Inferior parietal cortex (tissue), 1 donor: ENCODE results near the gene KCNN4.
"Not testable (repeated sequence)": the region's sequence is repeated elsewhere in the genome, so short reads cannot be mapped to it uniquely, and the experiment has no call there.

ENCODE experiments used
- DNase-seq: peaks from one replicate; pipeline ENCODE4 v3.0.0-alpha.2; 2016; ENCODE audit errors: extremely low spot score

KCNN4 gene

DNA sequence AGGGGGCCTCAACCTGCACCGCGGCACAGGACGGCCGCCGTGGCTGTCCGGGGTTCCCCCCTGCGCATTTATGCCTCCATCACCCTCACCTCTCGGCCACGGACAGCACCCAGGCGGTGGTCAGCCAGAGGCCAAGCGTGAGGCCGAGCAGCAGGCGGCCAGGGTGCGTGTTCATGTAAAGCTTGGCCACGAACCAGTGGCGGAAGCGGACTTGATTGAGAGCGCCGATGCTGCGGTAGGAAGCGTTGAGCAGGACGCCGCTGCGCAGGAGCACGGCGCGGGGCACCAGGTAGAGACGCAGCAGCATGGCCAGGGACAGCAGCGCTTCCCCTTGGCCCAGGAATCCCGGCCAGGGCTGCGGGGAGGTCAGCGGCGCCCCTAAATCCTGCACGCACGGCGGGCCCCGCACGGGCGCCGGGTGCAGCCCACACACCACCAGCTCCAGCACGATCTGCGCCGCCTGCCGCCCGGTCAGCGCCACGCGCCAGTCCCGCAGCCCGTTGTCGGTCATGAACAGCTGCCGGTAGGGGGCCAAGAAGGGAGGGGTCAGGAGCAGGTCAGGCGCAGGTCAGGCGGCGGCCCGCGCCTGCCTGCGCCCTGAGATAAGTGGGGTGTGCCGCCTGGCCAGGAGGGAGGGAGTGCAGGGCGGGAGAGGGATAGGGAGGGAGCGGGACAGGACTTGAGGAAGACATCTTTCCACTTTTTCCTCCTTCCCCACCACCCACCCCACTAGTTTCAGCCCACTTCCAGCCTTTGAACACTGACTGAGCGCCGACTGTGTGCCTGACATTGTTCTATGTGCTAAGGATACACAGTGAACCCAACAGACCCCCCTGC, 6.5 kb downstream of the KCNN4 start:
- DNase-seq: no peak

GRCh38 chr19:43773725-43774102, 7.1 kb downstream of the KCNN4 start:
- DNase-seq: no peak

- no peak for DNase-seq
Observed at GRCh38 chr19:43769256-43769655, 11.5 kb downstream of the KCNN4 start.

DNA sequence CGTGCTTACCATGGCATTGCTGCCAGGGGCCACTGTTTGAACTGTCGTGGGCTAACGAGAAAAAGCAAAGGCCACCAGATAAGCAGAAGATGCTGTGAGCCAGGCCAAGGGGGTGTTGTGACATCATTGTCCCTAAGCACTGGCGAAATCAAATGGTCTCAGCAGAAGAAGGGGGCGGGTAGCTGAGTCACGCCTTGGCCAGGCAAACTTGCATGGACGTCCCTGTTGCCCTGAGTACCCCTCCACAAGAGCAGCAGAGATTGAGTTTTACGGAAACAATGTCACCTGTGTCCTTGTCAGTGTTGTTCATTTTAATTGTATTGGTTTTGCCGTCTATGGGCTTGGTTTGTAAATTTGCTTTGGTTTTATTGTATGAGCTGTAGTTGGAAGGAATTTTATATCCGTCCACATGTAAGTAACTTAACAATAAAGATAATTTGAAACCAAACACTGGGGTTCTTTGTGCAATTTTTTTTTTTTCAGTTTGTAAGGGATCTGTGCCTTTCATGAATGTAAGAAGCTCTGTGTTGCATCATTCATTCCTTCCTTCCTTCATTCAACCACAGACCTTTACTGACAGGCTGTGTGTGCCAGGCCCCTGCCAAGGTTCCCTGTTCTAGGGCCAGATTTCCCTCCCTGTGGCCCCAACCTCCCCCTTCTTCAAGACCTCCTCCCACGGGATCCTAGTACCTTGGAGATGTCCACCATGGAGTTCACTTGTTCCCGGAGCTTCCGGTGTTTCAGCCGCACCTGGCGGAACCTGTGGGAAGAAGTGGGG, 12.3 kb downstream of the KCNN4 start:
- DNase-seq: no peak

- DNase-seq: no peak
Observed at GRCh38 chr19:43767818-43768217, 13.0 kb downstream of the KCNN4 start.

GRCh38 chr19:43767316-43767715, 13.5 kb downstream of the KCNN4 start:
- no peak for DNase-seq

DNA sequence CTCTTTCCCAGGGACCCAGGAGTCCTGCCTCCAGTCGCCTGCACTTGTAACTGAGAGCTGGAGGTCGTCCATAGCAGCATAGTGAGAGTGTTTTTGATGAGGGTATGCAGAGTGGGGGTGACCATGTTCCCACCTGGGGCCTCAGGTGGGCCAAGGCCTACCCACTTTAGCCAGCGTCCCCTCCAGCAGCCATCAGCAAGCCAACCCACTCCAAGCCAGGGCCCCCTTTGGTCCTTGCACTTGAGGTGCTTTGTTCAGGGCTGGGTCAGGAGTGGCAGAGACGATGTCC, 14.1 kb downstream of the KCNN4 start:
- DNase-seq: no peak

DNA sequence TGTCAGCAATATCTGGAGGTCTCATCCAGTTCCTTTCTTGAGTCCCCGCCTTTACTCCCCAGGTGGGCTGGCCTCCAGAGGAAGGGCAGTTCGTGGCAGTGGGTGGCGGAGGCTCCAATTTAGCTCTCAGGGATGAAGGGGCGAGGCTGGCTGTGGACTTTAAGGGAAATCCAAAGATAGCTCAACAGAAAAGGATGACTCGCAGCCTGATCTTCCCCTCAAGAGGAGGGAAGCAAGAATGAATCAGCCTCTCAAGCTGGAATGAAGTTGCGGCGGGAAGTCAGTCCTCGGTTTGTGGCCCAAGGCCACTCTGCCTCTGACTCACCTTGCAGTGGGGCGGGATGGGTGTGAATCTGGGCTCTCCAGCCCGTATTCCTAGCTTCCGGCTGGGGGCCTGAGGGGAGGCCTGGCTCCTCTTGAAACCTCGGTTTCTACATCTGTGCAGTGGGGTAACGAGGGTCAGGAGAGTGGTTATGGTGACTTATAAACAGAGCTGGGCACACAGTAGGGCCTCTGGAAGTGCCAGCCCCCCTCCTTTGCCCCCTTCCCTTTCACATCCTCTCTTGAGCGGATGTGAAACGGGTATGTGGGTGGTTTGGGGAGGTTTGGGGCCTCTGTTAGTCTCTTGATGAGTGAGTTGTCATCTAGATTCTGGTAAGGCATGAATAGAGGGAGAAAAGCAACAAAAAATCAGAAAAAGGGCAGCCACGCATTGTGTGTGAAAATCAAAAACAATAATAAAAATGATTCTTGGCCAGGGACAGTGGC, 15.5 kb downstream of the KCNN4 start:
- no peak for DNase-seq

DNA sequence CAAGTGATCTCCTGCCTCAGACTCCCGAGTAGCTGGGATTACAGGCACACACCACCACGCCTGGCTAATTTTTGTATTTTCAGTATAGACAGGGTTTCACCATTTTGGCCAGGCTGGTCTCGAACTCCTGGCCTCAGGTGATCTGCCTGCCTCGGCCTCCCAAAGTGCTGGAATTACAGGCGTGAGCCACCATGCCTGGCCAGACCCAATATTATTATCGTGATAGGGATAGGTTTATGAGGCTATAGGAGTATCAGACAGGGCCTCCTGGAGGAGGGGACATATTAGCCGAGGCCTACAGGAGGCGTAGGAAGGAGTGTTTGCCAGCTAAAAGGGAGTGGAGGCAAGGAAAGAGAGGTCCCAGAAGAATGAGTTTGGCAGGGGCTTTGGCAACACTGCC, 16.1 kb downstream of the KCNN4 start:
- not testable (repeated sequence) for DNase-seq

DNA sequence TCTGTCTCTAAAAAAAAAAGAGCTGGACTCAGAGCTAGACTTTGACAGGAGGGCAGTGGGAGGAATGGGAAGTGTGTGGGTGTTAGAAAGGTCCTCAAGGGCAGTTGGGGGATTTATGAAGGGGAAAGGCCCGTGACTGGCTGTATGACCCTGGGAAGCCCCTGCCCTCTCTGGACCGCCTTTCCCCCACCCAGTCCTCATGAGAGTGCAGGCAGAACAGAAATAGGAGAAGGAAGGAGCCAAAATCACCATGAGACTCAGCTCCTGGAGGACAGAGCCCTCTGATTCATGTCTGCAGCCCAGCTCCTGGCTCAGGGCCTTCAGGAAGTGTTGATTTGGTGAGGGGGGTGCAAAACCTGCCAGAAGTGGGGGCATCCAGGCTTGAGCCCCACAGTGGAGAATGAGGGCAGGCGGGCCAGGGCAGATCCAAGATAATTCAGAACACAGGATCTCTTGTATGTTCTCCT, 17.3 kb downstream of the KCNN4 start:
- DNase-seq: no peak

DNA sequence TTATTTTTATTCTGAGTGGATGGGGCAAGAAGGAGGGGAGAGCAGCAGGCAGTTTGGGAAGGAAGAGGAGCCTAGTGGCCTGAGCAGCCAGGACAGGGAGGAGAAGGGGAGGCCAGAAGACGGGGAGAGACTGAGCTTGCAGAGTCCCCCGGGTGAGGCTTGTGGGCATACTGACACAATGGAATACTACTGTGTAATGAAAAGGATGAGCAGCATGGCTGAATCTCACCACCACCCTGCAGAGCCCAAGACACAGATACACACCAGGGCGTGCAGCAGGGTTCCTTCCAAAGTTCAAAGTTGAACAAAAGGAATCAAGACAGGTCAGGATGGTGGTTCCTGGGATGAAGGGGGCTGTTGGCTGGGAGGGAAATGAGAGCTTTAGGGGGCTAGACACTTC, 18.0 kb downstream of the KCNN4 start:
- DNase-seq: no peak

DNA sequence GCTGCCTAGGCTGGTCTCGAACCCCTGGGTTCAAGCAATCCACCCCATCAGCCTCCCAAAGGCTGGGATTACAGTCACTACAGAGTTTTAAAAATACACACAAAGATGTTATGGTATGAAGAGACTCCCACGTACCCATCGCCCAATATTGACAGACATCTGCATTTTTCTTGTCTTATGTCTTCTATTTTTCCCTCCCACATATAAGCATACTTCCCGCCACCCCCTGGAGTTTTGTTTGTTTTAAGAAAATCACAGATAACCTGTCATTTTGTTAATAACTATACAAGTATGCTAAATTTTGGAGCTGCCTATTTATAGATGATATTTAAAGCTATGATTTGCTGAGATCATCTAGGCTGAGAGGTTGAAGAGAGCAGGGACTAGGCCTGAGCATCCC, 19.8 kb downstream of the KCNN4 start:
- DNase-seq: no peak

- no peak for DNase-seq
Observed at GRCh38 chr19:43759515-43759914, 21.3 kb downstream of the KCNN4 start.

DNA sequence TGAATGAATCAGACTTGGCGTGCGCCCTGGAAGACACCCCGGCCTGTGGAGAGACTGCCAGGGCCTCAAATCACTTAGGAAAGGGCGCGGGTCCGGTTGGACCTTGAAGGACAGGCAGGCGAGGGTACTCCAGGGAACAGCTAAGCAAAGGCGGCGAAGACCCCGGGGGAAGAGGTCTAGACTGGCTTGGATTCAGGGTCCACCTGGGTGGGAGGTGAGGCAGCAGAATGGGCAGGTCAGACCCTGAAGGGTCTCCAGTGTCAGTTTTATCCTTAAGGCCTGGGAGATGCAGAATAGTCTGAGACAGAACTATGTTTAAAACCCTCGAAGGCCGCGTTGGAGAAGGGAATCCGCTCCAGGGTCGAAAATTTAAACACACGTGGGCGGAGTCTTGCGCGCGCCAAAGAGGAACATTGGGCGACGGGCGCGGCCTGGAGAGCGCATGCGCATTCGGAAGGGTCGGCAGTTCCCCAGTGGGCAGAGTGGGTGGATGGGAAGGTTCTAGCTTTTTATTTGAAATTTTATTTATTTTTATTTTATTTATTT, 25.4 kb downstream of the KCNN4 start:
- peak; percentile 83 for DNase-seq

GRCh38 chr19:43754503-43755255, 26.1 kb downstream of the KCNN4 start, which contains the start of gene SMG9:
TSS of gene SMG9 (minus strand) at chr19:43754962. CDS start at chr19:43750741, 4,221 bp downstream.
- peak; percentile 98 for DNase-seq

- no peak for DNase-seq
Observed at GRCh38 chr19:43754253-43754502, 26.6 kb downstream of the KCNN4 start.

GRCh38 chr19:43752287-43752875, 28.4 kb downstream of the KCNN4 start:
- DNase-seq: no peak

GRCh38 chr19:43751466-43752220, 29.1 kb downstream of the KCNN4 start:
- DNase-seq: no peak

- DNase-seq: no peak
Observed at GRCh38 chr19:43749898-43750297, 30.9 kb downstream of the KCNN4 start.

DNA sequence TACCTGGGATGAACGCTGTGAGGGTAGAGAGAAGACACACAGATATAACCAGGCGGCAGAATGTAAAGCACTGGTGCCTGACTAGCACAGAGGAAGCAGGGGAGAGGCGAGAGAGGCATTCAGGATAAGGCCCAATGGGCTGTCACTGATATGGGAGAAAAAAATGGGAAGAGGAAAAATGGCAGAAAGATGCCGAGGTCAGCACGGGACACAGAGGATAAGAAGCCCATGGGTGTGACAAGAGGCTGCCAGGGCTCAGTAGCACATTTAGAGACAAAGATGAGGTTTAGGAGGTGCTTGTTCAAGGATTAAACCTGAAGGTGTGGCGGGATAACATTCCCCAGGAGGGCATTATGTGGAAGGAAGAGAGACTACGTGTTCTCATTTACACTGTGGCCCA, 31.6 kb downstream of the KCNN4 start:
- DNase-seq: no peak

DNA sequence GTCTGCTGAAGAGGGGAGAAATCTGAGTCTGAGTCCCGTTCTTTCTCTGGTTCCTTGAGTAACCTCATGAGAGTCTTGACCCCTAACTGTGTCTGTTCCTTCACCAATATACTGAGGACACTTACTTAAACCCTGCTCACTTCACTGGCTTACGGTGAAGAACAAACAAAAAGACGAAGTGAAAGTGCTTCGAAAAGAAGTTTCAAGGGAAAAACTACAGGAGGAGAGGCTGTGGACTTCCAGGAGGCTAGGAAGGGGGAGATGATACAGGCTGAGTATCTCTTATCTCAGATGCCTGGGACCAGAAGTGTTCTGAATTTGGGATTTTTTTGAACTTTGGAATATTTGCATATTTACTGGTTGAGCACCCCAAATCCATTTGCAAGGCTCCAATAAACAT, 32.1 kb downstream of the KCNN4 start:
- no peak for DNase-seq
